H7 (cell line): ENCODE measurements around the gene CA6. TPM values are rescaled to one million over a fixed set of nuclear protein-coding genes. Genes with fewer than 3 reads are reported as not detected.
A peak's percentile ranks its signal among the peaks of the same experiment; 100 is the strongest.
"Not testable (repeated sequence)": the region's sequence is repeated elsewhere in the genome, so short reads cannot be mapped to it uniquely, and the experiment has no call there.

Experiments used
- DNase-seq: peaks from one replicate; pipeline ENCODE4 v3.0.0; 2012
- H3K27me3 ChIP-seq: 2 replicates; pipeline ENCODE4 v1.6.0; 2011; ENCODE audit warnings: mild to moderate bottlenecking, low read length; ENCODE audit not compliant: control insufficient read depth, insufficient read depth
- H3K36me3 ChIP-seq: replicated peaks from 2 replicates; pipeline ENCODE4 v1.5.1; 2011; ENCODE audit warnings: low read length; ENCODE audit not compliant: control insufficient read depth, insufficient read depth
- H3K4me3 ChIP-seq: 2 replicates; pipeline ENCODE4 v1.5.1; 2011; ENCODE audit warnings: low read depth, mild to moderate bottlenecking, control low read depth, low read length, moderate library complexity; ENCODE audit not compliant: insufficient read depth
- total RNA-seq: library from RNA; depleted of rRNA; stranded (reverse); fragments of >200 nt; shearing (Covaris generic); gene quantifications from 2 replicates; pipeline ENCODE4 v1.2.3, GENCODE V29; 2014

CA6 gene
- total RNA-seq, 1 experiment from 2014 or later, result not detected

DNA sequence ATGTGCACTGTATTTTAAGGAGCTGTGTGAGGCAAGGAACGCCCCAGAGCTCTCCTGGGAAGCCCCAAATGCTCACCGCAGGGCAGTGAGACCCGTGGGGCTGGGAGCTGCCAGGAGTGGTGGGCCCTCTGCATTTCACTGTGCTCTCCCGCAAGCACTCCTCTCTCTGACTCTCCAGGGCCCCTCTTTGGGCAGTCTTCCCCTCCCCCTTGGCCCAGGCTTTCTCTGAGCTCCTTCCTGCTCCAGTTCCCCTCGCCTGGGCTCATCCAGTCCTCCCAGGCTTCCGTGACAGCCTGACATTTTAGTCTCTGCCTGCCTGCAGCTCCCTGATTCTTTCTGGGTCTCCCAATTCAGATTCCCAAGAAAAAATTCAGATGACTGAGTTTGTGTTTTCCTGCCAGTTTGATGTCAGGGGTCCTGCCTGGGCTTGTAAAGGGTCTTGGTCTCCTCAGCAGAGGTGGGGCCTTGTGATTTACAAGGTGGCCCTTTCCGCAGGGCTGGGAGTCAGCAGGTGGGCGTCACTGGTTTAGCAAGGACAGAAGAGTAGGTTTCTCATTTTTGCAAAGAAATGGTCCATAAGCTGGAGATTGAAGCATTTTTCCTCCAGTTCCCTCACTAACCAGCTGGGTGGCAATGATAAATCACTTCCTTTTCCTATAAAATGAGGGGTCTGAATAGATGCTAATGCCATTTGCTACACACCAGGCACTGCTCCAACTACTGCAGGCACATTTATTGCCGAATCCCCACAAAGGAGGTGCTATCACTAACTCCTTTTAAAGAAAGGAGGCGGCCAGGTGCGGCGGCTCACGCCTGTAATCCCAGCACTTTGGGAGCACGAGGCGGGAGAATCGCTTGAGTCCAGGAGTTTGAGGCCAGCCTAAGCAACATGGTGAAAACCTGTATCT is 1.9 kb upstream of the CA6 start:
- Histone ChIP-seq H3K4me3 (no peak overlapping the region), H3K36me3 (no peaks in the 10 kb centered on the region), H3K27me3 (no peaks in the 10 kb centered on the region)
- DNase-seq, result peak; percentile 83

DNA sequence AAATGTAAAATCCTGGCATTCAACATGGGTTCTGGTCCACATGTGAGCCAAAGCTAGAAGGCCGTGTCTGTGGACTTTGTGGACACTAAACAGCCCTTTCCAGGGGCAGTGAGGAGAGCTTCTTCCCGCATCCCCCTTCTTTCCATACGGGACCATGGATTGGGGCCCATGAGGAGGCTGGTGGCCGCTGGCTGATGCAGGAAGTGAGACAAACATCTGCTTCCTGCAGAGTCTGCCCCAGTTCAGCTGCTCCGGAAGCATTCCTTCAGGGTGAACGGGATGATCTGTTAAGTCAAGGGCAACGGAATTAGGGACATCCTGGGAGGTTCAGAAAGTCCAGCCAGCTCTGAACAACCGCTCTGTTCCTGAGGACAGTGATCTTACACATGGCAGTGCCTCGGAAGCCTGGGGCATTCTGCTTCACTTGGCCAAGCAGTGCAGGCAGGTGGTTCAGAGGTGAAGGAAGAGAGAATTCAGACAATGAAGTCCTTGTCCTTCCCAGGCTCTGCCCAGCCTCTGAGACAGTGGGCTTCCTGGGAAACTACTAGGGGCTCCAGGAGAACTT is 1.5 kb downstream of the CA6 start:
- DNase-seq, result no peak
- Histone ChIP-seq H3K27me3 (no peaks in the 10 kb centered on the region), H3K4me3 (no peak overlapping the region), H3K36me3 (no peaks in the 10 kb centered on the region)

DNA sequence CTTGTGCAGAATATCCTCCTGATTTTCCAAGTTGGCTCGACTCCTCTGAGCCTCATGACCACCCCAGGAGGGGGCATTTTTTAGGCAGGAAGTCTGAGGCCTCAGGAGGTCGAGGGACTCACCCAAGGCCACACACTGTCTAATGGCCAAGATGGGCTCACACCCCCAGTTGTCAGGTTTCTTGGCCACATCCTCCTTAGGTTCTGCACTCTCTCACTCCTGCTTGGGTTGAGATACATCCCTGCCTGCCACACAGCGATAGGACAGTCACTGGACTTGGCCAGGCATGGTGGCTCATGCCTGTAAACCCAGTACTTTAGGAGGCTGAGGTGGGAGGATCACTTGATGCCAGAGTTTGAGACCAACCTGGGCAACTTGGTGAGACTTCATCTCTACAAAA is 4.6 kb downstream of the CA6 start:
- H3K36me3 ChIP-seq, result no peaks in the 10 kb centered on the region
- no peak overlapping the region for H3K4me3 ChIP-seq
- H3K27me3 ChIP-seq, result no peaks in the 10 kb centered on the region
- no peak for DNase-seq

DNA sequence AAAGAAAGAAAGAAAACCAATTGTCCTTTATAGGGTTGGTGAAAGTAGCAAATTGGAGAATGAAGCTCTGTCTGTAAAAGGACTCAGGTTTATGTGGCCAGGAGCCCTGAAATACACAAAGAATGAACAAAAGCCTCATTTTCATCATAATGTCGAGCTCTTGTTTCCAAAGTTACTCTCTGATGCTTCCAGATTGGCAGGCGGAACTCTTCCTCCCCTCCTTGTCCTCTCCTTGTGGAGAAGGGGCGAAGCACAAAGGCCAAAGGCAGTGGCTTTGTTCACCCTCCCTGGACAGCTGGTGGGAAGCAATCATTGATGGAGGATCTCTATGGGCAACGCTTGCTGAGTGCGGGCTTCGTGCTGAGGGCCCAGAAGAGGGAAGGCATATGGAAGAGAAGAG is 5.6 kb downstream of the CA6 start:
- DNase-seq, result peak; percentile 53
- Histone ChIP-seq H3K36me3 (no peaks in the 10 kb centered on the region), H3K4me3 (no peak overlapping the region), H3K27me3 (no peaks in the 10 kb centered on the region)

DNA sequence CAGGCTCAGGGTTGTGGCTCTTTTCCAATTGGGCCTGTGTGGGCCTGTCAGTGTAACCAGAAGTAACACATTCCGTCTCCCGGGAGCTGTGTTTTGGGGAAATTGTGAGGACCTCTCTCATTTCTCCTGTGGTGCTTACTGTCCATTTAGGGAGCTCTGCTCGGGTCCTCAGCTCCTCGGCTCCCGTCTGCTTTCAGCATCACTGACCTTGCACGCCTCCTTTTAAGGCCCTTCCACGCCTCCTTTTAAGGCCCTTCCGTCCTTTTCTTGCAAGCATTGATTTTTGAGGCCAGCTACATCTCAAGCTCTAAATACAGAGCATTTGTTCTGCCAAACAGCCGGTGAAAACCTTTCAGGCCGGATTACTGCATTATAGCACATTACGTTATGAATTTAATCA is 9.7 kb downstream of the CA6 start:
- H3K4me3 ChIP-seq, result no peak overlapping the region
- DNase-seq, result no peak
- H3K27me3 ChIP-seq, result no peaks in the 10 kb centered on the region
- H3K36me3 ChIP-seq, result no peaks in the 10 kb centered on the region

DNA sequence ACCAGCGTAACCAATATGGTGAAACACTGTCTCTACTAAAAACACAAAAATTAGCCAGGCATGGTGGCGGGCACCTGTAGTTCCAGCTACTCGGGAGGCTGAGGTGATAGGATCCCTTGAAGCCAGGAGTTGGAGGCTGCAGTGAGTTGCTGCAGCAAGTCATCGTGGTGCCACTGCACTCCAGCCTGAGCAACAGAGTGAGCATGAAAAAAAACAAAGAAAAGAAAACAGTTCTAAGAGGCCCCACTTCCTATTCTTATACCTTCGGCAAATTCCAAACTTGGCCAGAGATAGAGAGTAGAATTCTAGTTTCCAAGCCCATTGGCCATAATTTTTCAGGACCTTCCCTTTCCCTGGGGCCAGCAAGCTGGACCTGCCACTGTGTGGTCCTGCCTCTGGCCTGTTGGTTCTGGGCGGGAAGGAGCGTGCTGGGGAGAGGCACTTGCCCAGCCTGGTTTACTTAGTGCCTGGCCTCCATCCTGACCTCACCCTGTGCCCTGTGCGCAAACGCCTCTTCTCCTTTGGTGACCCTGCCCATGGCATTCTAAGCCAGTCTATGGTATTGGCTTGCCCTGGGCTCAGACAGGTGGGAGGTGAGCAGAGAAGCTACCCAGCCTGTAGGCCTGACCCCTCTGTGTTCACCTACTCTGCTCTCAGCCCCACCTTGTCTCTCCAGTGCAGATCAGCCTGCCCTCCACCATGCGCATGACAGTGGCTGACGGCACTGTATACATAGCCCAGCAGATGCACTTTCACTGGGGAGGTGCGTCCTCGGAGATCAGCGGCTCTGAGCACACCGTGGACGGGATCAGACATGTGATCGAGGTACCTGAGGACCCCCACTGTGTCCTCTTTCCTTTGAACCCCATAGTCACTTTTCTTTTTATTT is 11.0 kb downstream of the CA6 start:
- H3K27me3 ChIP-seq, result no peaks in the 10 kb centered on the region
- H3K36me3 ChIP-seq, result no peaks in the 10 kb centered on the region
- no peak overlapping the region for H3K4me3 ChIP-seq
- no peak for DNase-seq

DNA sequence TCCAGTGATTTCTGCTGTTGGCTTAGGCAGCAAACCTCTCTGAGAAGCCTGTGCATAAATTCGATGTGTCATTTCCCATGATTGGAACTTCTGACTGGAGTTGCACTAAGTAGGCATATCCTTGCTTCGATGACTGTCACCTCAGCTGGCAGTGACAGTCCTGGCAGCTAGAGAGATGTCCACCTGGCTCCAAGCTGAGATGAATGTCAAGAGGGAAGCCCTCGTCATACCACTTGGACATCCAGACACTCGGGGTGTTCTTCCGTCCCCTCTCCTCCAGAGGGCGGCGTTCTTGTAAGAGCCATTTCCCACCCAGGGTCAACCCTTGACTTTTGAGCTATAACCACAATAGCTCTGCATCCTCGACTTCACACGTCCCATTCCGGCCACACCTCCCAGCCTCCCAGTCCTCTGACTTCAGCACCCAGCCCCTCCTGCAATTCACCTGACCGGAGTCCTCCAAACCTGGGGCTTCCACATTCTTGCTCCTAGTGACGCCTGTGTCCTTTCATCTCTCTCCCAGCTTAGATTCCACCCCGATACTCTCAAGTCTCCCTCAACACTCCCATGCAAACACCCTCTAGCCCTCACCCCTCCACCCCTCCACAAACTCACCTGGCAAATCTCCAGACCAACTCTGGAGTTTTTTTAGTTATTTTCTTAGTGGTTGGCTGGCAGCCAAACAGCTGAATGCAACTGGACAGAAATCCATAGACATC is 17.3 kb downstream of the CA6 start:
- Histone ChIP-seq H3K4me3 (no peak overlapping the region), H3K27me3 (no peaks in the 10 kb centered on the region), H3K36me3 (no peaks in the 10 kb centered on the region)
- peak; percentile 91 for DNase-seq

DNA sequence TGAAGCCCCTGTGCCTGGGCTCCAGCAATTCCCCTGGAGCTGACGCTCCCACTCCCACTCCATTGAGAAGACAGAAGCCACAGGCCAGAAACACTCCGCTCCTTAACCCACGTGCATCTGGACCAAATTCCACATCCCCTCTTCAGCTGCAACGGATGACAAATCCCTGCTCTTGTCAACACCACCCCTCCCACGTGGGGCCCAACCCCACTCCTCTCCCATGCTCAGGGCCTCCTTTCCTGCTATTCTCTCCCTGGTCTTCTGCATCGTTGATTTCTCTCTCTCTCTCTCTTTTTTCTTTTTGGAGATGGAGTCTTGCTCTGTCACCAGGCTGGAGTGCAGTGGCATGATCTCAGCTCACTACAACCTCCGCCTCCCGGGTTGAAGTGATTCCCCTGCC is 18.3 kb downstream of the CA6 start:
- DNase-seq, result peak; percentile 12
- no peak overlapping the region for H3K4me3 ChIP-seq
- no peaks in the 10 kb centered on the region for H3K27me3 ChIP-seq
- no peaks in the 10 kb centered on the region for H3K36me3 ChIP-seq

DNA sequence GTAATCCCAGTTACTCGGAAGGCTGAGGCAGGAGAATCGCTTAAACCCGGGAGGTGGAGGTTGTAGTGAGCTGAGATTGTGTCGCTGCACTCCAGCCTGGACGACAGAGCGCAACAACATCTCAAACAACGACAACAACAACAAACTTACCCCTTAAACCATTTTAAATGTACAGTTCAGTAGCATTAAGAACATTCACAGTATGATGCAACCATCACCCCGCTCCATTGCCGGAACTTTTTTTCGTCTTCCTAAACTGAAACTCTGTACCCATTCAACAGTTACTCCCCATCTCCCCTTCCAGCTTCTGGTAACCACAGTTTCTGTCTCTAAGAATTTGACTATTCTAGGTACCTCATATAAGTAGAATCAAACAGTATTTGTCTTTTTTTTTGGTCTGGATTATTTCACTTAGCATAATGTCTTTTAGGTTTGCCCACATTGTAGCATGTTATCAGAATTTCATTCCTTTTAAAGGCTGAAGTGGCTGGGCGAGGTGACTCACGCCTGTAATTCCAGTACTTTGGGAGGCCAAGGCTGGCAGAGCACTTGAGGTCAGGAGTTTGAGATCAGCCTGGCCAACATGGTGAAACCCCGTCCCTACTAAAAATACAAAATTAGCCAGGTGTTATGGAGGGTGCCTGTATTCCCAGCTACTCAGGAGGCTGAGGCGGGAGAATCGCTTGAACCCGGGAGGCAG is 19.6 kb downstream of the CA6 start:
- Histone ChIP-seq H3K4me3 (no peak overlapping the region), H3K36me3 (no peaks in the 10 kb centered on the region)
- DNase-seq, result no peak

DNA sequence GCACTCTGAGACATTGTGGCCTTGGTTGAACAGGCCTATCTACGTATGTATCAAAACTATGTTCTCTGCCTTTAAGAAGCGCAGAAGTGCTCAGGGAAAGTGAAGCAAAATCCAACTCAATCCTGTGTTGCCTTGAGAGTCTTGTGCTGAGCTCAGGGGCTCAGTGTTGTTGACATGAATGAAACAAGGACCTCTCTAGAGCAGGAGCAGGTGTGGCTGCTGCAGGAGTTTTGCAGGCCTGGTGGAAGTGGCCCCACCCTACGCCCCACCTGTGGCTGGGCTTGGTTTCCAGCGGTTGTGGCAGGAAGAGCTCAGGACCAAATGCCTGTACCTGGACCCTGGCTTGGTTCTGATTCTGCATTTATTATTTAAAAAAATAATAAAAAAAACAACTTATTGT is 20.9 kb downstream of the CA6 start:
- no peaks in the 10 kb centered on the region for H3K27me3 ChIP-seq
- DNase-seq, result no peak
- H3K36me3 ChIP-seq, result no peaks in the 10 kb centered on the region
- no peak overlapping the region for H3K4me3 ChIP-seq

More for the DNA sequence above, 19.6 kb downstream of the CA6 start:
- no peaks in the 10 kb centered on the region for H3K27me3 ChIP-seq

DNA sequence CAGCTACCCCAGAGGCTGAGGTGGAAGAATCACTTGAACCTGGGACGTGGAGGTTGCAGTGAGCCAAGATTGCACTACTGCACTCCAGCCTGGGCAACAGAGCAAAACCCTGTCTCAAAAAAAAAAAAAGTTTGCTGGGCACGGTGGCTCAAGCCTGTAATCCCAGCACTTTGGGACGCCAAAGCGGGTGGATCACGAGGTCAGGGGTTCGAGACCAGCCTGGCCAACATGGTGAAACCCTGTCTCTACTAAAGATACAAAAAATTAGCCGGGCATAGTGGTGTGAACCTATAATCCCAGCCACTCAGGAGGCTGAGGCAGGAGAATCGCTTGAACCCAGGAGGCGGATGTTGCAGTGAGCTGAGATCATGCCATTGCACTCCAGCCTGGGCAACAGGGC is 23.2 kb downstream of the CA6 start:
- H3K27me3 ChIP-seq, H3K36me3 ChIP-seq, DNase-seq: not testable (repeated sequence)

DNA sequence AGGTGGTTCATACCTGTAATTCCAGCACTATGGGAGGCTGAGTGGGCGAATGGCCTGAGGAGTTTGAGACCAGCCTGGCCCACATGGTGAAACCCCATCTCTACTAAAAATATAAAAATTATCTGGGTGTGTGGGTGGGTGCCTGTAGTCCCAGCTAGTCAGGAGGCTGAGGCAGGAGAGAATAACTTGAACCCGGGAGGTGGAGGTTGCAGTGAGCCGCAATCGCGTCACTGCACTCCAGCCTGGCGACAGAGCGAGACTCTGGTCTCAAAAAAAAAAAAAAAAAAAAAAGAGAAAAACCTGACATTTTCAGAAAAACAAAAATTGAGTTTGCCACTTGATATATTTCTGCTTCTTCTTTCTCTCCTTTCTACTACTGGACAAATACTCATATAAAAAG is 24.3 kb downstream of the CA6 start:
- DNase-seq, result no peak
- no peak overlapping the region for H3K4me3 ChIP-seq
- no peaks in the 10 kb centered on the region for H3K36me3 ChIP-seq
- no peaks in the 10 kb centered on the region for H3K27me3 ChIP-seq

More for the DNA sequence above, 23.2 kb downstream of the CA6 start:
- not testable (repeated sequence) for H3K4me3 ChIP-seq

DNA sequence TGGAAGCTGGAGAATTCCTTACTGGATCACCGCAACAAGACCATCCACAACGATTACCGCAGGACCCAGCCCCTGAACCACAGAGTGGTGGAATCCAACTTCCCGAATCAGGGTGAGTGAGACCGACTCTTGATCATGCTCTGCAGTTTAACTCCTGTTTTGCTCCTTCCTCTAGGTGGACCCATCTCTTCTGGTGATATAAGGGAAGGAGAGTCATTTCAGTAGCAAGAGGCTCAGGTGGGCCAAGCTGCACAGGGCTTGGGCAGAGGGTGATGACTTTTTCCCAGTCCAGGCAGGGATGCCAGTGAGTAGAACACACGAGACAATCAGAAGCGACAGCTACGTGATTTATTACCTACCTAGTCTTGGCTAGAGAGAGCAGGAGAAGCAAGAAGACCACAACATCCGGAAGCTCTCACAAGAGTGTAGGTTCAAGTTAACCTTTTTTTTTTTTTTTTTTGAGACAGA is 25.2 kb downstream of the CA6 start:
- no peaks in the 10 kb centered on the region for H3K27me3 ChIP-seq
- H3K36me3 ChIP-seq, result no peaks in the 10 kb centered on the region
- peak; percentile 53 for DNase-seq
- no peak overlapping the region for H3K4me3 ChIP-seq

DNA sequence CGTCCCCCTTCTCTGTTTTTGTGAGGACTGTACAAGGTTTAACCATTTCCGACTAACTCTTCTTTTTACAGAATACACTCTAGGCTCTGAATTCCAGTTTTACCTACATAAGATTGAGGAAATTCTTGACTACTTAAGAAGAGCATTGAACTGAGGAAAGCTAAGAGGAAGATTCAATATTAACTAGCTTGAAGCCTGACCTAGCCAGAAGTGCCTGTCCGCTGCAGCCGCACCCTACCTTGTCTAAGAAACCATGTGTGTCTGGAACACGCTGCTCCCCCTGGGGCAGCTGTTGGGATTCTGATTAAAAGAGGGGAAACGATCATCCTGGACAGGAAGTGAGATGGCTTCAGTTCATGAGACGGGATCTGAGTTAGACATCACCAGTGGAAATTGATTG is 28.9 kb downstream of the CA6 start:
- Histone ChIP-seq H3K27me3 (no peaks in the 10 kb centered on the region), H3K36me3 (no peaks in the 10 kb centered on the region), H3K4me3 (no peak overlapping the region)
- no peak for DNase-seq
